Kidney (tissue), 14 donors: ENCODE measurements around the gene AIF1L. TPM values are rescaled to one million over a fixed set of nuclear protein-coding genes. Genes with fewer than 3 reads are reported as not detected.
A peak's percentile ranks its signal among the peaks of the same experiment; 100 is the strongest.

Source experiments
- DNase-seq, 5 donors: peaks; one replicate each; pipeline ENCODE4 v3.0.0-alpha.2; 2013 to 2020
- FAIRE-seq: peaks from 2 replicates; lab custom pipeline; 2012; peaks lifted over from hg19 to GRCh38; lab: Jason Lieb, UNC
- H3K27ac ChIP-seq, 2 donors: one replicate each; pipeline ENCODE4 v1.7.0; 2013; ENCODE audit warnings: low read depth in 2 of 2, low read length in 2 of 2, inconsistent platforms in 1 of 2
- H3K27me3 ChIP-seq: one replicate; pipeline ENCODE4 v1.7.1; 2013; ENCODE audit warnings: low read length, inconsistent platforms; ENCODE audit not compliant: control insufficient read depth, insufficient read depth
- H3K36me3 ChIP-seq, 3 donors: one replicate each; pipeline versions ENCODE4 v1.7.0 to v1.7.1; 2013; ENCODE audit warnings: low read length in 3 of 3, control low read depth in 1 of 3, inconsistent platforms in 1 of 3; ENCODE audit not compliant: insufficient read depth in 3 of 3, control insufficient read depth in 2 of 3
- H3K4me1 ChIP-seq, 3 donors: one replicate each; pipeline versions ENCODE4 v1.7.0 to v1.7.1; 2013; ENCODE audit warnings: low read length in 3 of 3, inconsistent platforms in 1 of 3, low read depth in 1 of 3; ENCODE audit not compliant: control insufficient read depth in 2 of 3, insufficient read depth in 2 of 3
- H3K4me3 ChIP-seq, 3 donors: one replicate each; pipeline versions ENCODE4 v1.7.0 to v1.8.1; 2013; ENCODE audit warnings: low read length in 3 of 3, control low read depth in 1 of 3, inconsistent platforms in 1 of 3
- H3K9ac ChIP-seq, 3 donors: one replicate each; pipeline versions ENCODE4 v1.7.0 to v1.7.1; 2013; ENCODE audit warnings: low read length in 3 of 3, control low read depth in 1 of 3, inconsistent platforms in 1 of 3
- H3K9me3 ChIP-seq, 3 donors: one replicate each; pipeline versions ENCODE4 v1.7.0 to v1.7.1; 2013; ENCODE audit warnings: low read length in 3 of 3, control low read depth in 1 of 3, inconsistent platforms in 1 of 3; ENCODE audit not compliant: control insufficient read depth in 2 of 3, insufficient read depth in 1 of 3
- intact Hi-C: fragments of 100-400 bp; cut with DNase I; formaldehyde crosslinking; loops from one replicate; pipeline ENCODE4 v1.11.1; 2022
- polyA plus RNA-seq: library from polyadenylated mRNA; stranded (reverse); fragments of 350-450 nt; fragmentation: Illumina TruSeq; extraction: RNeasy Lipid Tissue Mini Kit (QIAGEN cat#74804); gene quantifications from one replicate; pipeline ENCODE4 v1.2.3, GENCODE V29; 2014; ENCODE audit warnings: low read depth, low replicate concordance; ENCODE audit not compliant: insufficient read depth
- total RNA-seq: library from RNA; stranded (reverse); fragmentation: NEBNext Ultra II Directional; extraction: Animal tissue kit (Norgen Biotek cat#: 25700); gene quantifications from one replicate; pipeline ENCODE4 v1.2.1, GENCODE V29; 2021
- TF ChIP-seq, protein P1 (sequence below): IDR thresholded peaks from 3 replicates; pipeline ENCODE4 v1.5.1; 2012; ENCODE audit warnings: mild to moderate bottlenecking, moderate library complexity, borderline replicate concordance; ENCODE audit not compliant: insufficient read depth; ENCODE audit errors: extremely low read depth
- donor health status: control.
- donor health status: control.
- donor health status: control.
- donor health status: control.
- donor health status: control.
- donor health status: DM: yes; HTN: yes; CAD: no.
- donor health status: Normal renal cell carcinoma (clear cell type).

AIF1L gene
- total and polyA plus RNA-seq, 2 donors from 2014 or later, result 397 to 439 TPM

DNA sequence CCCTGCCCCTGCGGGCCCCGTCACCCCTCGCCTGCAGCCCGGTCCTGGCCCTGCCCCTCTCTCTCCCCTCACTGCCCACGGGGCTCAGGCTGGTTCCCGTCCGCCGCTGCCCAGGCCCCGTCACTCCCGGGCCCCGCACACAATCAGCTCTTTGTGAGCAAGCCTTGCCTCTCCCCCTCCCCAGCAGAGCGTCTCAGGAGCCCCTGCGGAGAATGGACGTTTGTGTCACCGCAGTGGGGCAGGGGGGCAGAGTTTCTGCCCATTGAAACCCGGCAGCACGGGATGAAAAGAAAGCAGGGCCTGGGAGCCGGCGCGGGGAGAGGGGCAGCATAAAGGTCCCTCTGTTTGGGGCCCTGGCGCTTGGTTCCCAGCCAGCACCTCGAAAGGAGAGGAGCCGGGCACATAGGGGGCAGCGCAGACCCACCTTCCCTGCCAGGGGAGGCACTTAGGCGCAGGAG lies 15.6 kb downstream of the AIF1L start:
- DNase-seq, result peak in 4 of 5 donors; percentile 52 to 75 (median 60)
- Histone ChIP-seq H3K9me3 (no peaks in the 10 kb centered on the region), H3K4me3 (peak overlapping the region in 2 of 3 donors; percentile 40 to 65)

DNA sequence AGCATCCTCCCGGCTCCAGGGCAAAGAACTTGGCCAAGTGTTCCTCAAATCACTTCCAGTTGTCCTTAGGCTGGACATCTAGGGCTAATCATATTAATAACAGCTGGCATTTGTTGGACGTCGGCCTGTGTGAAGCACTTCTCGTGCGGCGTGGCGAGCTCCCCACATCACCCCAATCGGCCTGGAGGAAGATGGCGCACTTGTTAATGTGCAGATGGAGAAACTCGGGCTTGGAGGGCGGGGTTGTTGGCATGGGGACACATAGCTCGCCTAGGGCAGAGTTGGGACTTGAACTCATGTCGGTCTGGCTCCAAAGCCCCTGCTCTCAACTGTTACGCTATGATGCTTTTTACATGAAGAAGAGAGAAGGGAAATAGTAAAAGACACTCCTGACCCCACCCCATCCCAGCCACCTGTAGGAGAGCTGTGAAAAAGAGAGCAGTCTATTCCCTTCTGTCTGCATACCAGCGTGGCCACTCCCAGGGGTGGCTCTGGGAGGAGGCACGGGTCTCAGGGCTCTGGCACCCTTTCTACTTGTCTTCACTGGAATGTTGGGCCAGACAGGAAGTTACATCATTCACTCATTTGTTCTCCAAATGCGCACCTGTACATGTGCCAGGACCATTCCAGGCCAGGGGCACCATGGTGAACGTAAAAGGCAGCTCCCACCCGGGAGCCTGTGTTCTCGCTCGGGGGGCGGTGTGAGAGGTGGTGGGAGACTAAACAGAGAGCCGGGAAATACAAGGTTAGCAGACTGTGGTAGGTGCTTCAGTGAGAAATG lies 16.2 kb downstream of the AIF1L start:
- peaks cover 2 to 13% (median 2%) of the 10 kb centered on the region in 3 donors for H3K36me3 ChIP-seq
- peak overlapping the region; percentile 84 to 93 for H3K27ac ChIP-seq
- H3K4me3 ChIP-seq, result peak overlapping the region in 2 of 3 donors; percentile 40 to 65
- no peaks in the 10 kb centered on the region for H3K9me3 ChIP-seq
- intact Hi-C loops, result no loop called here
- H3K9ac ChIP-seq, result peak overlapping the region in 1 of 3 donors; percentile 85
- TF ChIP-seq, protein P1, sequence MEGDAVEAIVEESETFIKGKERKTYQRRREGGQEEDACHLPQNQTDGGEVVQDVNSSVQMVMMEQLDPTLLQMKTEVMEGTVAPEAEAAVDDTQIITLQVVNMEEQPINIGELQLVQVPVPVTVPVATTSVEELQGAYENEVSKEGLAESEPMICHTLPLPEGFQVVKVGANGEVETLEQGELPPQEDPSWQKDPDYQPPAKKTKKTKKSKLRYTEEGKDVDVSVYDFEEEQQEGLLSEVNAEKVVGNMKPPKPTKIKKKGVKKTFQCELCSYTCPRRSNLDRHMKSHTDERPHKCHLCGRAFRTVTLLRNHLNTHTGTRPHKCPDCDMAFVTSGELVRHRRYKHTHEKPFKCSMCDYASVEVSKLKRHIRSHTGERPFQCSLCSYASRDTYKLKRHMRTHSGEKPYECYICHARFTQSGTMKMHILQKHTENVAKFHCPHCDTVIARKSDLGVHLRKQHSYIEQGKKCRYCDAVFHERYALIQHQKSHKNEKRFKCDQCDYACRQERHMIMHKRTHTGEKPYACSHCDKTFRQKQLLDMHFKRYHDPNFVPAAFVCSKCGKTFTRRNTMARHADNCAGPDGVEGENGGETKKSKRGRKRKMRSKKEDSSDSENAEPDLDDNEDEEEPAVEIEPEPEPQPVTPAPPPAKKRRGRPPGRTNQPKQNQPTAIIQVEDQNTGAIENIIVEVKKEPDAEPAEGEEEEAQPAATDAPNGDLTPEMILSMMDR, result no peak
- peaks cover 0 to 11% (median 5%) of the 10 kb centered on the region in 3 donors for H3K4me1 ChIP-seq
- DNase-seq (peak in 1 of 5 donors; percentile 84), FAIRE-seq (no peak)
- no peaks in the 10 kb centered on the region for H3K27me3 ChIP-seq

More for the DNA sequence above, 15.6 kb downstream of the AIF1L start:
- Histone ChIP-seq H3K27ac (peak overlapping the region; percentile 84 to 93), H3K4me1 (peaks cover 0 to 11% (median 5%) of the 10 kb centered on the region in 3 donors), H3K27me3 (no peaks in the 10 kb centered on the region), H3K9ac (peak overlapping the region in 1 of 3 donors; percentile 85), H3K36me3 (peaks cover 0 to 8% (median 2%) of the 10 kb centered on the region in 3 donors)
- intact Hi-C loops, result no loop called here
- TF ChIP-seq, protein P1, result no peak
- no peak for FAIRE-seq

DNA sequence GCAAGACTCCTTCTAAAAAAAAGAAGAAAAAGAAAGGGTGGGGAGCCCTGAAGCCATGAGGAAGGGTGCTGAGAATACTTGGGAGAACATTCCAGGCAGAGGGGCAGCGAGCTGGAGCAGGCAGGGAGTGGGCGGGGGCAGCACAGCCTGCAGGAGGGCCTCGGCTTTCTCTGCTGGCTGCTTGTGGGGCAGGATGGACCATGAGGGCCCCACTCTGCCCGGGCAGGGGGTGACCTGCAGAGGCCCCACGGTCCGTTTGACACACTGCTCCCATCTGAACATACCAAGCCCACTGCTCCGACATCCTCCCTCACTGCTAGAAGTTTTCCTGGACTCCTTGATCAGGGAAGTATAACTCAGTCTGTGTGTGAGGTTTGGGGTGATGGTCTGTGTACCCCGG lies 17.3 kb downstream of the AIF1L start:
- peak in 1 of 5 donors; percentile 83 for DNase-seq
- Histone ChIP-seq H3K9me3 (no peaks in the 10 kb centered on the region), H3K9ac (peak overlapping the region in 1 of 3 donors; percentile 27), H3K27me3 (no peaks in the 10 kb centered on the region), H3K4me3 (no peak overlapping the region), H3K36me3 (peaks cover 2 to 16% (median 5%) of the 10 kb centered on the region in 3 donors), H3K27ac (peak overlapping the region in 1 of 2 donors; percentile 23), H3K4me1 (peaks cover 0 to 5% (median 5%) of the 10 kb centered on the region in 3 donors)
- TF ChIP-seq, protein P1, result no peak
- intact Hi-C loops, result no loop called here
- FAIRE-seq, result no peak
